Endothelial cell of umbilical vein (primary cell): ENCODE results near the gene FAM193A. TPM values are rescaled to one million over a fixed set of nuclear protein-coding genes. Genes with fewer than 3 reads are reported as not detected.

Source experiments
- BruUV-seq: library from RNA; stranded (reverse); fragments of 400-500 nt; replicated peaks from 2 replicates; lab custom pipeline; 2021; lab: Mats Ljungman, UMichigan
- CTCF ChIA-PET: fragments of 300-600, 350-600 bp; sonication (Branson Sonifier 250); formaldehyde crosslinking; loops from one replicate; lab custom pipeline; 2021; ENCODE audit warnings: antibody characterized with exemption, inconsistent platforms; lab: Charles Lee
- POLR2A ChIA-PET: fragments of 300-600, 350-600 bp; sonication (Branson Sonifier 250); formaldehyde crosslinking; loops from one replicate; lab custom pipeline; 2021; ENCODE audit warnings: antibody characterized with exemption, inconsistent platforms; lab: Charles Lee
- DNase-seq: peaks from one replicate; pipeline ENCODE4 v3.0.0-alpha.2; 2011; ENCODE audit warnings: low read depth, low spot score
- FAIRE-seq: peaks from 2 replicates; lab custom pipeline; 2011; peaks lifted over from hg19 to GRCh38; lab: Jason Lieb, UNC
- H2AFZ ChIP-seq: 2 replicates; pipeline ENCODE4 v1.6.0; 2012; ENCODE audit warnings: low read depth, low read length, control low read depth, inconsistent platforms
- H3K27ac ChIP-seq: 2 replicates; pipeline ENCODE4 v1.5.1; 2011; ENCODE audit warnings: low read depth, mild to moderate bottlenecking, control low read depth, low read length, moderate library complexity; ENCODE audit not compliant: insufficient read depth
- H3K27me3 ChIP-seq, 2 experiments: 2 replicates each; pipeline versions ENCODE4 v1.6.0 to v1.6.1; 2011; ENCODE audit warnings: low read length in 2 of 2, mixed read lengths in 1 of 2; ENCODE audit not compliant: control insufficient read depth in 2 of 2, insufficient read depth in 2 of 2
- H3K36me3 ChIP-seq, 2 experiments: 2 replicates in 1 of 2; 3 replicates in 1 of 2; pipeline ENCODE4 v1.5.1; 2011; ENCODE audit warnings: low read length in 2 of 2, mild to moderate bottlenecking in 1 of 2, moderate library complexity in 1 of 2; ENCODE audit not compliant: control insufficient read depth in 2 of 2, insufficient read depth in 2 of 2; ENCODE audit errors: extremely low read depth in 1 of 2
- H3K4me1 ChIP-seq: 3 replicates; pipeline ENCODE4 v1.5.1; 2011; ENCODE audit warnings: mild to moderate bottlenecking, low read length; ENCODE audit not compliant: control insufficient read depth, insufficient read depth; ENCODE audit errors: extremely low read depth
- H3K4me2 ChIP-seq: 2 replicates; pipeline ENCODE4 v1.6.1; 2011; ENCODE audit warnings: low read length, control low read depth, mixed read lengths; ENCODE audit not compliant: insufficient read depth
- H3K4me3 ChIP-seq, 3 experiments: fragments of 200-600 bp in 1 of 3; sonication (generic), shearing (Covaris generic) in 1 of 3; replicated peaks in 1 of 3; 2 replicates each; pipeline ENCODE4 v1.5.1; 2011 to 2016; ENCODE audit warnings: control low read depth in 3 of 3, low read length in 3 of 3, mild to moderate bottlenecking in 2 of 3, inconsistent platforms in 1 of 3, low read depth in 1 of 3, moderate library complexity in 1 of 3; ENCODE audit not compliant: insufficient read depth in 1 of 3
- H3K79me2 ChIP-seq: 2 replicates; pipeline ENCODE4 v1.6.0; 2012; ENCODE audit warnings: low read length, inconsistent platforms; ENCODE audit not compliant: control insufficient read depth, insufficient read depth
- H3K9ac ChIP-seq: replicated peaks from 2 replicates; pipeline ENCODE3; 2011; ENCODE audit warnings: low read length, control low read depth; ENCODE audit not compliant: insufficient read depth; ENCODE audit errors: extremely low read depth
- H3K9me1 ChIP-seq: replicated peaks from 3 replicates; pipeline ENCODE4 v1.6.0; 2011; ENCODE audit warnings: mild to moderate bottlenecking, low read length; ENCODE audit not compliant: control insufficient read depth, insufficient read depth; ENCODE audit errors: extremely low read depth
- H3K9me3 ChIP-seq: replicated peaks from 2 replicates; pipeline ENCODE4 v1.5.1; 2012; ENCODE audit warnings: low read length, inconsistent platforms; ENCODE audit not compliant: control insufficient read depth, insufficient read depth
- H4K20me1 ChIP-seq: replicated peaks from 2 replicates; pipeline ENCODE3; 2011; ENCODE audit warnings: mild to moderate bottlenecking, low read length; ENCODE audit not compliant: control insufficient read depth, insufficient read depth; ENCODE audit errors: extremely low read depth
- EZH2 ChIP-seq: IDR thresholded peaks from 2 replicates; pipeline ENCODE4 v1.6.1; 2012; ENCODE audit warnings: borderline replicate concordance, low read depth, mild to moderate bottlenecking, moderate library complexity, low read length, inconsistent platforms; ENCODE audit not compliant: severe bottlenecking
- FOS ChIP-seq: IDR thresholded peaks from 2 replicates; pipeline ENCODE4 v1.6.1; 2011; ENCODE audit warnings: mild to moderate bottlenecking, low read length, moderate library complexity, borderline replicate concordance; ENCODE audit not compliant: insufficient read depth
- GATA2 ChIP-seq: IDR thresholded peaks from 2 replicates; pipeline ENCODE4 v1.7.0; 2011; ENCODE audit warnings: low read depth, mild to moderate bottlenecking, moderate library complexity, mixed read lengths, low read length; ENCODE audit not compliant: insufficient read length, insufficient read depth
- JUN ChIP-seq: IDR thresholded peaks from 2 replicates; pipeline ENCODE4 v1.6.1; 2011; ENCODE audit warnings: borderline replicate concordance, low read depth; ENCODE audit not compliant: insufficient read length, insufficient read depth
- MYC ChIP-seq: IDR thresholded peaks from one replicate; pipeline ENCODE4 v1.6.1; 2011; ENCODE audit warnings: mild to moderate bottlenecking, low read depth, low read length
- POLR2A ChIP-seq: IDR thresholded peaks from 2 replicates; pipeline ENCODE4 v1.6.1; 2012; ENCODE audit warnings: low read depth, mild to moderate bottlenecking, control low read depth, low read length
- POLR2AphosphoS5 ChIP-seq: IDR thresholded peaks from 2 replicates; pipeline ENCODE4 v1.6.1; 2012; ENCODE audit warnings: low read depth, mild to moderate bottlenecking, control low read depth, low read length, moderate library complexity; ENCODE audit not compliant: insufficient read depth
- dilution Hi-C: fragments of 300-500 bp; cut with MboI; formaldehyde crosslinking; loops from one replicate; pipeline ENCODE4 v1.15.0; 2019; ENCODE audit warnings: low sequenced_read_pairs; ENCODE audit not compliant: extremely low pct_ligation_motif_present
- intact Hi-C: fragments of 100-400 bp; cut with micrococcal nuclease; formaldehyde crosslinking; loops from one replicate; pipeline ENCODE4 v1.10.0; 2022
- polyA plus RNA-seq, 4 experiments: library from polyadenylated mRNA; depleted of rRNA in 3 of 4; stranded (reverse) in 3 of 4; unstranded in 1 of 4; fragments of >200 nt; gene quantifications; 2 replicates each; pipeline versions ENCODE4 v1.2.1 to v1.2.3, GENCODE V29; 2011 to 2012; ENCODE audit warnings: missing spikeins in 1 of 4
- total RNA-seq: library from RNA; stranded (reverse); gene quantifications from 2 replicates; pipeline ENCODE4 v1.2.3, GENCODE V29; 2021
- TF ChIP-seq, protein P1 (sequence below), 2 donors: IDR thresholded peaks; 1 replicate in 1 of 2; 2 replicates in 1 of 2; pipeline ENCODE4 v1.5.1; 2011; ENCODE audit warnings: low read length in 2 of 2, mild to moderate bottlenecking in 2 of 2, moderate library complexity in 2 of 2, control low read depth in 1 of 2, inconsistent platforms in 1 of 2, low read depth in 1 of 2; ENCODE audit not compliant: insufficient read depth in 1 of 2; ENCODE audit errors: extremely low read depth in 1 of 2
- TF ChIP-seq, protein P2 (sequence below): IDR thresholded peaks from 2 replicates; pipeline ENCODE4 v1.6.1; 2011; ENCODE audit not compliant: insufficient read depth, insufficient read length

FAM193A gene
- total and polyA plus RNA-seq, 2 donors (not counting 3 experiments of a cell fraction or from before 2014, with no cell fraction given) = 12.3 to 32.1 TPM

DNA sequence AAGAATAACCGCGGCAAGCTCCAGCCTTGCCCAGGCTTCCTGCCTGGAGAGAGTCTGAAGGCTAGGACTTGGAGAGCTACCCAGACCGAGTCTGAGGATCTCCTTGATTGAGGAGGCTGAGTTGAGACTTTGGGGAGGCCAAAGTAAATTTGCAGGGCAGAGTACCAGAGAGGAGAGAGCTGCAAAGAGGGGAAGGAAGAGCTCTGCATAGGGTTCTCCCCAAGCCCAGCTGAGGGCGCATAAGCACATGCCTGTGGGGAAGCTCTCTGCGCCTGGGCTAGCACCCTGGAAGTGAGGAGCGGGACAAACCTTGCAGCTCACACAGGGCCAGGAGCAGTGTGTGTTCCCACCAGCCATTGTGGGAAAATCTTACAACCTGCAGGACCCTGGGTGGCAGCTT lies 56.1 kb downstream of the FAM193A start:
- TF ChIP-seq, protein P1, sequence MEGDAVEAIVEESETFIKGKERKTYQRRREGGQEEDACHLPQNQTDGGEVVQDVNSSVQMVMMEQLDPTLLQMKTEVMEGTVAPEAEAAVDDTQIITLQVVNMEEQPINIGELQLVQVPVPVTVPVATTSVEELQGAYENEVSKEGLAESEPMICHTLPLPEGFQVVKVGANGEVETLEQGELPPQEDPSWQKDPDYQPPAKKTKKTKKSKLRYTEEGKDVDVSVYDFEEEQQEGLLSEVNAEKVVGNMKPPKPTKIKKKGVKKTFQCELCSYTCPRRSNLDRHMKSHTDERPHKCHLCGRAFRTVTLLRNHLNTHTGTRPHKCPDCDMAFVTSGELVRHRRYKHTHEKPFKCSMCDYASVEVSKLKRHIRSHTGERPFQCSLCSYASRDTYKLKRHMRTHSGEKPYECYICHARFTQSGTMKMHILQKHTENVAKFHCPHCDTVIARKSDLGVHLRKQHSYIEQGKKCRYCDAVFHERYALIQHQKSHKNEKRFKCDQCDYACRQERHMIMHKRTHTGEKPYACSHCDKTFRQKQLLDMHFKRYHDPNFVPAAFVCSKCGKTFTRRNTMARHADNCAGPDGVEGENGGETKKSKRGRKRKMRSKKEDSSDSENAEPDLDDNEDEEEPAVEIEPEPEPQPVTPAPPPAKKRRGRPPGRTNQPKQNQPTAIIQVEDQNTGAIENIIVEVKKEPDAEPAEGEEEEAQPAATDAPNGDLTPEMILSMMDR (IDR thresholded peaks at IDR 0.05; ENCODE audit: extremely low read depth in 1 of 2, insufficient read depth in 1 of 2, low read depth in 1 of 2, low read length in 2 of 2) = no peak
- TF ChIP-seq JUN (no peak), GATA2 (no peak), POLR2AphosphoS5 (no peak), MYC (no peak)
- Histone ChIP-seq H3K4me3 (no peak overlapping the region), H3K79me2 (peaks cover 92% of the 10 kb centered on the region), H3K36me3 (peaks cover 2 to 4% of the 10 kb centered on the region in 2 experiments), H3K9me3 (no peaks in the 10 kb centered on the region), H3K9me1 (no peaks in the 10 kb centered on the region), H3K27me3 (no peaks in the 10 kb centered on the region), H2AFZ (no peak overlapping the region), H3K4me1 (no peaks in the 10 kb centered on the region), H4K20me1 (peaks cover 5% of the 10 kb centered on the region), H3K27ac (no peak overlapping the region), H3K4me2 (no peak overlapping the region), H3K9ac (no peak overlapping the region)
- ChIA-PET POLR2A (no interaction called here), CTCF (interaction anchor here (0.9 to 1.1 kb wide), 3 partner anchors 14 to 372 kb away, joined by 3 to 4 read pairs (median 3); no protein-coding TSS in a partner anchor)
- dilution Hi-C loops (no loop called here), intact Hi-C loops (no loop called here)
- DNase-seq (no peak), FAIRE-seq (no peak)
- no TSS peak for BruUV-seq

DNA sequence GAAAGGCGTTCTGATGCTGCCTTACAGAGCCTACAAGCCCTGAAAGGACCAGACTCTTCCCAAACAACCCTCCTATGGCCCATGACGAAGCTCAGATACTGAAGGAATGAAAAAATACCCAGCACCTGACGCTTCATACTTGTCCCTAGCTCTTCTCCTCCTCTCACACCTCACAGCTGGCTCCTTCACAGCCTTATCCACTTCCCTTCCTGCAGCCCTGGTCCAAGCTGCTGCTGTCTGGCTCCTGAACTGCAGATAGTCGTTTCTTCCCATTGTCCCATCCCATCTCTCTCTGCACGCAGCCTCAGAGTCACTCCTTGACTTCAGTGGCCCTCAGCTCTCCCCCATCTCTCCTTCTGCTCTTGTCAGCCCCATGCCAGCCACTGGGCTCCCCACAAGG lies 56.6 kb downstream of the FAM193A start:
- H3K9me1 ChIP-seq = no peaks in the 10 kb centered on the region
- DNase-seq (no peak), FAIRE-seq (no peak)
- no peak overlapping the region for H3K9ac ChIP-seq
- no peak overlapping the region for H3K27ac ChIP-seq
- H2AFZ ChIP-seq = no peak overlapping the region
- H3K36me3 ChIP-seq = peaks cover 2 to 4% of the 10 kb centered on the region in 2 experiments
- intact Hi-C loops = no loop called here
- H3K4me3 ChIP-seq = no peak overlapping the region
- peaks cover 3% of the 10 kb centered on the region for H4K20me1 ChIP-seq
- CTCF ChIA-PET = interaction anchor here (0.9 to 1.1 kb wide), 3 partner anchors 13 to 373 kb away, joined by 3 to 4 read pairs (median 3); no protein-coding TSS in a partner anchor
- dilution Hi-C loops = no loop called here
- peaks cover 91% of the 10 kb centered on the region for H3K79me2 ChIP-seq
- no peaks in the 10 kb centered on the region for H3K4me1 ChIP-seq
- H3K4me2 ChIP-seq = no peak overlapping the region
- POLR2A ChIA-PET = no interaction called here
- no TSS peak for BruUV-seq
- no peaks in the 10 kb centered on the region for H3K27me3 ChIP-seq
- no peaks in the 10 kb centered on the region for H3K9me3 ChIP-seq
- TF ChIP-seq POLR2AphosphoS5 (no peak), EZH2 (no peak), FOS (no peak), GATA2 (no peak), MYC (no peak), POLR2A (no peak), JUN (no peak)
- TF ChIP-seq, protein P1 (IDR thresholded peaks at IDR 0.05; ENCODE audit: extremely low read depth in 1 of 2, insufficient read depth in 1 of 2, low read depth in 1 of 2, low read length in 2 of 2) = no peak
- TF ChIP-seq, protein P2, sequence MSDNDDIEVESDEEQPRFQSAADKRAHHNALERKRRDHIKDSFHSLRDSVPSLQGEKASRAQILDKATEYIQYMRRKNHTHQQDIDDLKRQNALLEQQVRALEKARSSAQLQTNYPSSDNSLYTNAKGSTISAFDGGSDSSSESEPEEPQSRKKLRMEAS = no peak
